Retinal pigment epithelial cell (primary cell): ENCODE data around the gene DBH.

Experiments used
- DNase-seq: peaks from one replicate; pipeline ENCODE4 v3.0.0-alpha.2; 2010; ENCODE audit warnings: low read depth
- H3K4me3 ChIP-seq: 2 replicates; pipeline ENCODE4 v1.5.1; 2011; ENCODE audit warnings: mild to moderate bottlenecking, low read length, control low read depth, moderate library complexity
- TF ChIP-seq, protein P1 (sequence below): conservative IDR thresholded peaks from 2 replicates; pipeline ENCODE4 v1.5.1; 2011; ENCODE audit warnings: low read depth, low read length, control low read depth, inconsistent platforms

Gene DBH

DNA sequence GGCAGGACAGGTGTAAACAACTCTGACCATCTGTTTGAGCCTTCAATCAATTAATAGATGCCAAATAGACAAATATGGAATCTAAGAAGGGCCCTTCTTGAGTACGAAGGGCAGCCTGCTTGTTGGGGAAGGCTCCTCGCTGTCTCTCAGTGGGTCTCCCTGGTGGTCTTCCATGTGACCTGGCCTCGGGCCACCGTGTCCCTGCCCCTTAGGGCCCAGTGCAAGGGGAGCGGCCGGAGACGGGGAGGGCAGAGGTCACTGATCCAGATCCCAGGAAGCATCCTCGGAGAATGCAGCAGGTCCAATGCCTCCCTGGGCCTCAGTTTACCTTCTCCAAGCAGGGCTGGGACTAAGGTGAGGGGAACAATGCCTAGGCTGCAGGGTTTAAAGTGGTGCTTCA, 2.5 kb downstream of the DBH start:
- no peak overlapping the region for H3K4me3 ChIP-seq
- no peak for DNase-seq
- TF ChIP-seq, protein P1, sequence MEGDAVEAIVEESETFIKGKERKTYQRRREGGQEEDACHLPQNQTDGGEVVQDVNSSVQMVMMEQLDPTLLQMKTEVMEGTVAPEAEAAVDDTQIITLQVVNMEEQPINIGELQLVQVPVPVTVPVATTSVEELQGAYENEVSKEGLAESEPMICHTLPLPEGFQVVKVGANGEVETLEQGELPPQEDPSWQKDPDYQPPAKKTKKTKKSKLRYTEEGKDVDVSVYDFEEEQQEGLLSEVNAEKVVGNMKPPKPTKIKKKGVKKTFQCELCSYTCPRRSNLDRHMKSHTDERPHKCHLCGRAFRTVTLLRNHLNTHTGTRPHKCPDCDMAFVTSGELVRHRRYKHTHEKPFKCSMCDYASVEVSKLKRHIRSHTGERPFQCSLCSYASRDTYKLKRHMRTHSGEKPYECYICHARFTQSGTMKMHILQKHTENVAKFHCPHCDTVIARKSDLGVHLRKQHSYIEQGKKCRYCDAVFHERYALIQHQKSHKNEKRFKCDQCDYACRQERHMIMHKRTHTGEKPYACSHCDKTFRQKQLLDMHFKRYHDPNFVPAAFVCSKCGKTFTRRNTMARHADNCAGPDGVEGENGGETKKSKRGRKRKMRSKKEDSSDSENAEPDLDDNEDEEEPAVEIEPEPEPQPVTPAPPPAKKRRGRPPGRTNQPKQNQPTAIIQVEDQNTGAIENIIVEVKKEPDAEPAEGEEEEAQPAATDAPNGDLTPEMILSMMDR, result no peak

DNA sequence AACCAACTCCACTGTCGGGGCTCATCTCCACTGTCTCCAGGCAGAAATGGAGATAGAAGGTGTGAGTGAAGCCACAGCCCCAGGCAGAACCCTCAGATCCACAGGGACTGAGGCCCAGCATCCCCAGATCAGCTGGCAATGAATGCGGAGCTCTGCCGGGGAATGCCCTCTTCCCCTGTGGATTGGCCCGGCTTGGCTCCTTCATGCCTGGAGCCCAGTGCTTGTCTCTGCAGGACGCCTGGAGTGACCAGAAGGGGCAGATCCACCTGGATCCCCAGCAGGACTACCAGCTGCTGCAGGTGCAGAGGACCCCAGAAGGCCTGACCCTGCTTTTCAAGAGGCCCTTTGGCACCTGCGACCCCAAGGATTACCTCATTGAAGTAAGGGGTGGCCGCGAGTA, 3.5 kb downstream of the DBH start:
- TF ChIP-seq, protein P1, result no peak
- H3K4me3 ChIP-seq, result no peak overlapping the region
- DNase-seq, result no peak

DNA sequence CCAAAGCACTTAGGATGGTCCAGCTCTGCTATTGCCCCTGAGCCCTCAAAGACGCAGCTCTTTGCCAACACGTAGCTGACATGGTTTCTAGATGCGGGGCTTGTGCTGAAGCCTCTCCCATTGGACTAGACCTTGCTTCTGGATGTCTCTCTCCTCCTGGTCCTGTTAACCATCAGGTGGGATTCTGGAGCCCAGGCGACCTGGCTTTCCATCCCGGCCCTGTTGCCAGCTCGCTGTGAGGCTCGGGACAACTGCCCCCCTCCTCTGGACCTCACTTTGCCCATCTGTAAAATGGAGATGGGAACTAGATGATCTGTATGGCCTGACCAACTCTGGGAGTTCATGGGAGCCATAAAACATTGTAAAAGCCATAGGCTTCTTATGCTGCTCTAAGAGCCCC, 4.0 kb downstream of the DBH start:
- DNase-seq, result no peak
- no peak overlapping the region for H3K4me3 ChIP-seq
- TF ChIP-seq, protein P1, result no peak

DNA sequence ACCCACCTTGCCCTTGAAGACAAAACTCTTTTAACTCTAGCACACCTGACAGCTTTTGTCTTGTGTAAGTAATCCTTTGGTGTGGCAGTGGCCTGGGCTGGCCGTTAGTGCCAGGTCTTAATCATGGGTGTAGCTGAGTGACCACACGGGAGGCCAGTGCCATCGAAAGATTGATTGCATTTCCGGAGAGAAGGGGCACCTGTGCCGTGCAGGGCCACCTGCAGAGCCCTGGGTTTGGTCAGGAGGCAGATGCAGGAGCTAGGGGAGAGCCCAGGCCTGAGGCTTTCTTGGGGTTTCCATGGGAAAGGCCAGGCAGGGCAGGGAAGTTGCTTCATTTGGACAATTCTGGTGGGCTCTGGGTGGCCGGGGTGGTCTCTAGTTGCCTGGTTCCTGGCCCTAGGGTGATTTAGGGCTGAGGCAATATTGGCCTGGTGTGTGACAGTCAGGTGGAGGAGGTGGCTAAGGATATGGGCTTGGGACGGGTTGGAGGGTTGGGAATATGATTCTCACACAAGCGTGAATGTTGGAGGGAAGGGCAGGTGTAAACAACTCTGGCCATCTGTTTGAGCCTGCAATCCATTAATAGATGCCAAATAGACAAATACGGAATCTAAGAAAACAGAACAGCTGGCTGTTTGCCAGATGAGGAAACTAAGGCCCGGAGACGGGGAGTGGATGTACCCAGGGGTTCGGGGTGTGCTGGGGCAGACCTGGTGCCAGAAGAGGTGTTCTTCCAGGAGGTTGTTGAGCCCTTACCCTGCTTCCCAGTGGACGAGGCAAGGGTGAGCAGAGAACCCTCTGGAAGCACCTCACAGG, 4.6 kb downstream of the DBH start:
- H3K4me3 ChIP-seq, result no peak overlapping the region
- TF ChIP-seq, protein P1, result no peak
- DNase-seq, result no peak

DNA sequence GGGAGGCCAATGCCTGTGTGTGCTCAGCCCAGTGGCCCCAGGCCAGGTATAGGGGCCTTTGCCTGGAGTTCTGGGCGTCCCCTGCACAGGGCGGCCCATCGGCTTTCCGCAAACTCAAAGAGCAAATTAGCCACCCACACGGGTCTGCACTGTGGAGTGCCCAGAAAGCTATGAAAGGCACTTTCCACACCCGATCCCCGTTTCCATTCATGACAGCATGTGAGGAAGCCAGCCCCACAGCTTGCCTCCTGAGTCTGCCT, 5.2 kb downstream of the DBH start:
- TF ChIP-seq, protein P1, result no peak
- DNase-seq, result no peak
- H3K4me3 ChIP-seq, result no peak overlapping the region

DNA sequence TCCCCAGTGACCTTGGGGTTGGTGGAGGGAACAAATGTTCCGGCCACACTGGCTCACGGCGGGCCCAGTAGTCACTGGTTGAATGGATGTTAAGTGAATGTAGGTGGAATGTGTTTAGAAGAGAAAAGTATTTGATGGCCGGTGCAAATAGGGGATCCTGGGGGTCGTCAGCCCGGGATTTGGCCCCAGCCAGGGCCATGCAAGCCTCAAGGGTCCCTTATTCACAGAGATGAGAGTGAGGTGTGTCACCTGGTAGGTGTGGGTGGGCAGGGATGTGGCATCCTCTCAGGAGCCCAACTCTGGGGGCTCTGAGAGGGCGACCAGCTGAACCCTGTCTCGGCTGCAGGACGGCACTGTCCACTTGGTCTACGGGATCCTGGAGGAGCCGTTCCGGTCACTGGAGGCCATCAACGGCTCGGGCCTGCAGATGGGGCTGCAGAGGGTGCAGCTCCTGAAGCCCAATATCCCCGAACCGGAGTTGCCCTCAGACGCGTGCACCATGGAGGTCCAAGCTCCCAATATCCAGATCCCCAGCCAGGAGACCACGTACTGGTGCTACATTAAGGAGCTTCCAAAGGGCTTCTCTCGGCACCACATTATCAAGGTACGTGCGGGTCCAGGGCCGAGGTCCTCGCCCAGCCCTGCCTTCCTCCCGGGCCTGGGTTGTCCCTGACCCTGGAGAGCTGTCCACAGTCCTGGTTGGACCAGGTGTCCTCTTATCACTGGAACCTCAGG, 5.9 kb downstream of the DBH start:
- TF ChIP-seq, protein P1, result no peak
- no peak for DNase-seq
- no peak overlapping the region for H3K4me3 ChIP-seq
